Upper lobe of left lung (tissue), 4 donors: ENCODE results near the gene RHBDF1.

Experiments used
- EP300 ChIP-seq, 4 donors: sonication (generic); formaldehyde crosslinking; IDR thresholded peaks; one replicate each; pipeline ENCODE4 v1.5.1; 2017; ENCODE audit warnings: antibody characterized with exemption in 4 of 4, control low read depth in 2 of 4
- POLR2A ChIP-seq, 4 donors: fragments of 450-650 bp; IDR thresholded peaks; one replicate each; pipeline ENCODE4 v1.5.1; 2016 to 2017; ENCODE audit warnings: antibody characterized with exemption in 4 of 4, mild to moderate bottlenecking in 2 of 4
- POLR2AphosphoS5 ChIP-seq, 2 donors: sonication (generic); formaldehyde crosslinking; IDR thresholded peaks; one replicate each; pipeline ENCODE4 v1.5.1; 2017; ENCODE audit warnings: antibody characterized with exemption in 2 of 2
- TF ChIP-seq, protein P1 (sequence below), 6 experiments: fragments of 450-650 bp in 4 of 6; fragments of 200-600 bp in 2 of 6; sonication (generic) in 2 of 6; IDR thresholded peaks; one replicate each; pipeline ENCODE4 v1.5.1; 2016 to 2019; ENCODE audit warnings: antibody characterized with exemption in 6 of 6

DNA sequence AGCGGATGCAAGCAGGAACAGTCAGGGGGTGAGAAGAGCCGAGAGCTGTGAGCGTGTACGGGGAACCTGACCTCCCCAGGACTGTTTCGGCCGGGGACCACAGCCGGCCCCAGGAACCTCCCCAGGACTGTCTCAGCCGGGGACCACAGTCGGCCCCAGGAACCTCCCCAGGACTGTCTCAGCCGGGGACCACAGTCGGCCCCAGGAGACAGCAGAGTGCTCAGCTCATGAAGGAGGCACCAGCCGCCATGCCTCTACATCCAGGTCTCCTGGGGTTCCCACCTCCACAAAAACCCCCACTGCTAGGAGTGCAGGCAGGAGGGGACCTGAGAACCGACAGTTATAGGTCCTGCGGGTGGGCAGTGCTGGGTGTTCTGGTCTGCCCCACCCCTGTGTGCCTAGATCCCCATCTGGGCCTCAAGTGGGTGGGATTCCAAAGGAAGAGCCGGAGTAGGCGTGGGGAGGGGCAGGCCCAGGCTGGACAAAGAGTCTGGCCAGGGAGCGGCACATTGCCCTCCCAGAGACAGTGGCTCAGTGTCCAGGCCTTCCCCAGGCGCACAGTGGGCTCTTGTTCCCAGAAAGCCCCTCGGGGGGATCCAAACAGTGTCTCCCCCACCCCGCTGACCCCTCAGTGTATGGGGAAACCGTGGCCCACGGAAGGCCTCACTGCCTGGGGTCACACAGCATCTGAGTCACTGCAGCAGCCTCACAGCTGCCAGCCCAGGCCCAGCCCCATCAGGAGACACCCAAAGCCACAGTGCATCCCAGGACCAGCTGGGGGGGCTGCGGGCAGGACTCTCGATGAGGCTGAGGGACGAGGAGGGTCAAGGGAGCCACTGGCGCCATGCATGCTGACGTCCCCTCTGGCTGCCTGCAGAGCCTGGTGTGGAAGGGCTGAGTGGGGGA, 4.3 kb downstream of the RHBDF1 start:
- no peak for TF ChIP-seq POLR2AphosphoS5 (IDR thresholded peaks at IDR 0.05)
- TF ChIP-seq, protein P1, sequence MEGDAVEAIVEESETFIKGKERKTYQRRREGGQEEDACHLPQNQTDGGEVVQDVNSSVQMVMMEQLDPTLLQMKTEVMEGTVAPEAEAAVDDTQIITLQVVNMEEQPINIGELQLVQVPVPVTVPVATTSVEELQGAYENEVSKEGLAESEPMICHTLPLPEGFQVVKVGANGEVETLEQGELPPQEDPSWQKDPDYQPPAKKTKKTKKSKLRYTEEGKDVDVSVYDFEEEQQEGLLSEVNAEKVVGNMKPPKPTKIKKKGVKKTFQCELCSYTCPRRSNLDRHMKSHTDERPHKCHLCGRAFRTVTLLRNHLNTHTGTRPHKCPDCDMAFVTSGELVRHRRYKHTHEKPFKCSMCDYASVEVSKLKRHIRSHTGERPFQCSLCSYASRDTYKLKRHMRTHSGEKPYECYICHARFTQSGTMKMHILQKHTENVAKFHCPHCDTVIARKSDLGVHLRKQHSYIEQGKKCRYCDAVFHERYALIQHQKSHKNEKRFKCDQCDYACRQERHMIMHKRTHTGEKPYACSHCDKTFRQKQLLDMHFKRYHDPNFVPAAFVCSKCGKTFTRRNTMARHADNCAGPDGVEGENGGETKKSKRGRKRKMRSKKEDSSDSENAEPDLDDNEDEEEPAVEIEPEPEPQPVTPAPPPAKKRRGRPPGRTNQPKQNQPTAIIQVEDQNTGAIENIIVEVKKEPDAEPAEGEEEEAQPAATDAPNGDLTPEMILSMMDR (IDR thresholded peaks at IDR 0.05) = no peak
- TF ChIP-seq POLR2A (IDR thresholded peaks at IDR 0.05) = no peak
- TF ChIP-seq EP300 (IDR thresholded peaks at IDR 0.05) = no peak
